Measurements from ENCODE around the gene AXIN1. TPM values are rescaled to one million over a fixed set of nuclear protein-coding genes. Genes with fewer than 3 reads are reported as not detected.
"Not testable (repeated sequence)": the region's sequence is repeated elsewhere in the genome, so short reads cannot be mapped to it uniquely, and the experiment has no call there.

Gene AXIN1
- total RNA-seq, 3 donors from 2014 or later: 16.5 to 22.6 (median 22.4) TPM

DNA sequence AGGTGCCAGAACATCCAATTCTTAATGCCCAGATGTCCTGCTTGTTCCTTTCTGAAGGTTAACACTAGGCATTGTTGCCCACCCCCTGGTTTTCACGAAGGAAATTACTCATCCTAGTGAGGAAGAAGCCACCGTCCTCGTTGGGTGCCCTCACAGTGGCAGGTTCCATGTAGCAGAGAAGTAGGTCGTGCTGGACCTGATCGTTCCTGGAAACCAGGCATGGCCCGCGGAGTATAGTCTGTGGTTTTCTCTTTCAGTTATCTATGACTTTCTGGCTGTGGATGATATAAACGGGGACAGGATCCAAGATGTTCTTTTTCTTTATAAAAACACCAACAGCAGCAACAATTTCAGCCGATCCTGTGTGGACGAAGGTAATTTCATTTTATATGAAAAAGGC is 93.3 kb downstream of the AXIN1 start:
- intact Hi-C loops (cut with DNase I; ENCODE audit: low total_unique reads): no loop called here
- H3K27me3 ChIP-seq: no peaks in the 10 kb centered on the region
- TF ChIP-seq POLR2A (IDR thresholded peaks at IDR 0.05) (no peak), POLR2AphosphoS5 (IDR thresholded peaks at IDR 0.05) (no peak)
- TF ChIP-seq, protein P1, sequence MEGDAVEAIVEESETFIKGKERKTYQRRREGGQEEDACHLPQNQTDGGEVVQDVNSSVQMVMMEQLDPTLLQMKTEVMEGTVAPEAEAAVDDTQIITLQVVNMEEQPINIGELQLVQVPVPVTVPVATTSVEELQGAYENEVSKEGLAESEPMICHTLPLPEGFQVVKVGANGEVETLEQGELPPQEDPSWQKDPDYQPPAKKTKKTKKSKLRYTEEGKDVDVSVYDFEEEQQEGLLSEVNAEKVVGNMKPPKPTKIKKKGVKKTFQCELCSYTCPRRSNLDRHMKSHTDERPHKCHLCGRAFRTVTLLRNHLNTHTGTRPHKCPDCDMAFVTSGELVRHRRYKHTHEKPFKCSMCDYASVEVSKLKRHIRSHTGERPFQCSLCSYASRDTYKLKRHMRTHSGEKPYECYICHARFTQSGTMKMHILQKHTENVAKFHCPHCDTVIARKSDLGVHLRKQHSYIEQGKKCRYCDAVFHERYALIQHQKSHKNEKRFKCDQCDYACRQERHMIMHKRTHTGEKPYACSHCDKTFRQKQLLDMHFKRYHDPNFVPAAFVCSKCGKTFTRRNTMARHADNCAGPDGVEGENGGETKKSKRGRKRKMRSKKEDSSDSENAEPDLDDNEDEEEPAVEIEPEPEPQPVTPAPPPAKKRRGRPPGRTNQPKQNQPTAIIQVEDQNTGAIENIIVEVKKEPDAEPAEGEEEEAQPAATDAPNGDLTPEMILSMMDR (IDR thresholded peaks at IDR 0.05): no peak
- no peaks in the 10 kb centered on the region for H3K4me1 ChIP-seq
- H3K9me3 ChIP-seq: no peaks in the 10 kb centered on the region
- H3K27ac ChIP-seq: no peak overlapping the region
- H3K4me3 ChIP-seq: no peak overlapping the region
- DNase-seq (ENCODE audit: low spot score in 2 of 2): no peak
- peaks cover 19% of the 10 kb centered on the region for H3K36me3 ChIP-seq

- H3K27ac ChIP-seq; H3K4me1 ChIP-seq; H3K4me3 ChIP-seq; intact Hi-C loops (cut with DNase I; ENCODE audit: low total_unique reads); DNase-seq (ENCODE audit: low spot score in 2 of 2); H3K27me3 ChIP-seq; H3K9me3 ChIP-seq: not testable (repeated sequence)
- peaks cover 17% of the 10 kb centered on the region for H3K36me3 ChIP-seq
Measured at GRCh38 chr16:258091-258490, 94.4 kb downstream of the AXIN1 start.

- peaks cover 6% of the 10 kb centered on the region for H3K36me3 ChIP-seq
- TF ChIP-seq POLR2A (IDR thresholded peaks at IDR 0.05) (no peak), POLR2AphosphoS5 (IDR thresholded peaks at IDR 0.05) (no peak)
- TF ChIP-seq, protein P1 (IDR thresholded peaks at IDR 0.05): no peak
Measured at GRCh38 chr16:255183-255582, 97.3 kb downstream of the AXIN1 start.

DNA sequence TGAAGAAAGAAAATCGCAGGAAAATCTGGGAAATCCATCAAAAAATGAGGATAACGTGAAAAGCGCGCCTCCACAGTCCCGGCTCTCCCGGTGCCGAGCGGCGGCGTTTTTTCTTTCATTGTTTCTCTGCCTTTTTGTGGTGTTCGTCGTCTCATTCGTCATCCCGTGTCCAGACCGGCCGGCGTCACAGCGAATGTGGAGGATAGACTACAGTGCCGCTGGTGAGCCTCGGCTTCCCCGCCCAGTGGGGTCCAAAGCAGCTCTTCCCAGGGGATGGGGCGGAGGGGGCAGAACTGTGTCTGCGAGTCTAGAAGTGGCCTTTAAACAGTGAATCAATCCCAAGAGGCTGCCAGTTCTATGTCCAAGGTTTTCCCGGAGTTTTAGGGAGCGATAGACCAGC is 98.1 kb downstream of the AXIN1 start:
- Histone ChIP-seq H3K9me3 (no peaks in the 10 kb centered on the region), H3K27ac (no peak overlapping the region), H3K4me3 (no peak overlapping the region), H3K4me1 (no peaks in the 10 kb centered on the region), H3K27me3 (no peaks in the 10 kb centered on the region), H3K36me3 (no peaks in the 10 kb centered on the region)
- intact Hi-C loops (cut with DNase I; ENCODE audit: low total_unique reads): no loop called here
- no peak for DNase-seq (ENCODE audit: low spot score in 2 of 2)
- TF ChIP-seq POLR2A (IDR thresholded peaks at IDR 0.05): no peak
- TF ChIP-seq, protein P1 (IDR thresholded peaks at IDR 0.05): no peak

More at GRCh38 chr16:255183-255582, 97.3 kb downstream of the AXIN1 start:
- Histone ChIP-seq H3K27me3 (no peaks in the 10 kb centered on the region), H3K4me1 (no peaks in the 10 kb centered on the region), H3K9me3 (no peaks in the 10 kb centered on the region), H3K4me3 (no peak overlapping the region), H3K27ac (no peak overlapping the region)
- DNase-seq (ENCODE audit: low spot score in 2 of 2): no peak
- intact Hi-C loops (cut with DNase I; ENCODE audit: low total_unique reads): no loop called here

- H3K27me3 ChIP-seq: no peaks in the 10 kb centered on the region
- H3K36me3 ChIP-seq: no peaks in the 10 kb centered on the region
- no peaks in the 10 kb centered on the region for H3K9me3 ChIP-seq
- DNase-seq (ENCODE audit: low spot score in 2 of 2): no peak
- TF ChIP-seq POLR2A (IDR thresholded peaks at IDR 0.05) (no peak), POLR2AphosphoS5 (IDR thresholded peaks at IDR 0.05) (no peak)
- TF ChIP-seq, protein P1 (IDR thresholded peaks at IDR 0.05): no peak
- no peaks in the 10 kb centered on the region for H3K4me1 ChIP-seq
- H3K4me3 ChIP-seq: no peak overlapping the region
- no peak overlapping the region for H3K27ac ChIP-seq
- intact Hi-C loops (cut with DNase I; ENCODE audit: low total_unique reads): no loop called here
Measured at GRCh38 chr16:253833-254232, 98.7 kb downstream of the AXIN1 start.

Measured in breast epithelium (tissue), 4 donors.